Measurements from ENCODE around the gene CETN3.
"Not testable (repeated sequence)": the region's sequence is repeated elsewhere in the genome, so short reads cannot be mapped to it uniquely, and the experiment has no call there.

CETN3 gene

GRCh38 chr5:90381213-90381929 lies 28.2 kb downstream of the CETN3 start:
- no peak for DNase-seq

- DNase-seq, result no peak
Observed at GRCh38 chr5:90379652-90380051, 29.9 kb downstream of the CETN3 start.

GRCh38 chr5:90378752-90379151 lies 30.8 kb downstream of the CETN3 start:
- no peak for DNase-seq

GRCh38 chr5:90371269-90371668 lies 38.3 kb downstream of the CETN3 start:
- DNase-seq, result not testable (repeated sequence)

- no peak for DNase-seq
Observed at GRCh38 chr5:90368454-90369246, 40.9 kb downstream of the CETN3 start.

GRCh38 chr5:90367879-90368278 lies 41.7 kb downstream of the CETN3 start:
- DNase-seq, result no peak

GRCh38 chr5:90366948-90367347 lies 42.6 kb downstream of the CETN3 start:
- no peak for DNase-seq

GRCh38 chr5:90365328-90365727 lies 44.2 kb downstream of the CETN3 start:
- no peak for DNase-seq

GRCh38 chr5:90359073-90359920 lies 50.3 kb downstream of the CETN3 start:
- DNase-seq, result no peak

- DNase-seq, result no peak
Observed at GRCh38 chr5:90356622-90357021, 52.9 kb downstream of the CETN3 start.

GRCh38 chr5:90356176-90356575 lies 53.4 kb downstream of the CETN3 start:
- DNase-seq, result no peak

- DNase-seq, result no peak
Observed at GRCh38 chr5:90355635-90356034, 53.9 kb downstream of the CETN3 start.

- DNase-seq, result no peak
Observed at GRCh38 chr5:90353254-90353653, 56.3 kb downstream of the CETN3 start.

- DNase-seq, result no peak
Observed at GRCh38 chr5:90351101-90351500, 58.5 kb downstream of the CETN3 start.

GRCh38 chr5:90347462-90347861 lies 62.1 kb downstream of the CETN3 start:
- no peak for DNase-seq

GRCh38 chr5:90345684-90346083 lies 63.9 kb downstream of the CETN3 start:
- no peak for DNase-seq

GRCh38 chr5:90344689-90345088 lies 64.9 kb downstream of the CETN3 start:
- DNase-seq, result no peak

- not testable (repeated sequence) for DNase-seq
Observed at GRCh38 chr5:90343731-90344130, 65.8 kb downstream of the CETN3 start.

- DNase-seq, result no peak
Observed at GRCh38 chr5:90342576-90342975, 67.0 kb downstream of the CETN3 start.
